HL-60 (cell line): Measurements from ENCODE around the gene ENDOD1.

Source experiments
- POLR2AphosphoS5 ChIP-seq: IDR thresholded peaks from 2 replicates; pipeline ENCODE4 v1.6.1; 2012; ENCODE audit warnings: low read depth
- TF ChIP-seq, protein P1 (sequence below): IDR thresholded peaks from one replicate; pipeline ENCODE4 v1.5.1; 2011; ENCODE audit warnings: low read length, control low read depth, inconsistent platforms; ENCODE audit not compliant: insufficient read depth

DNA sequence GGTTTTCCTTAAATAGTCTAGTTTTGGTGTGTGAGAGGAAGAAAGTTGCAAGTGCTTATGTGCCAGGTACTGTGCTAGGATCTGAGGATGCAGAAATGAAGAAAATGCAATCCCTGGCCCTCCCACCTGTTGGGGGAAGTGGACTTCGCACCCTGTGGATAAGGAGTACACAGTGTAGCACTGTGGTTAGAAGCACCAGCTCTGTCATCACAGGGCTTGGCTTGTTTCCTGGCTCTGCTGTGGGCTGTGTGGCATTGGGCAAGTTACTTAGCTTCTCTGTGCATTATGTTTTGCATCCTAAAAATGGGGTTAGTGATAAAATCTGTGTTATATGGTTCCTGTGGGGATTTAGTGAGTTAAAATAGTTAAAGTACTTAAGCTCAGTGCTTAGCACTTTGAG is 68.2 kb downstream of the ENDOD1 start:
- TF ChIP-seq POLR2AphosphoS5 = no peak
- TF ChIP-seq, protein P1, sequence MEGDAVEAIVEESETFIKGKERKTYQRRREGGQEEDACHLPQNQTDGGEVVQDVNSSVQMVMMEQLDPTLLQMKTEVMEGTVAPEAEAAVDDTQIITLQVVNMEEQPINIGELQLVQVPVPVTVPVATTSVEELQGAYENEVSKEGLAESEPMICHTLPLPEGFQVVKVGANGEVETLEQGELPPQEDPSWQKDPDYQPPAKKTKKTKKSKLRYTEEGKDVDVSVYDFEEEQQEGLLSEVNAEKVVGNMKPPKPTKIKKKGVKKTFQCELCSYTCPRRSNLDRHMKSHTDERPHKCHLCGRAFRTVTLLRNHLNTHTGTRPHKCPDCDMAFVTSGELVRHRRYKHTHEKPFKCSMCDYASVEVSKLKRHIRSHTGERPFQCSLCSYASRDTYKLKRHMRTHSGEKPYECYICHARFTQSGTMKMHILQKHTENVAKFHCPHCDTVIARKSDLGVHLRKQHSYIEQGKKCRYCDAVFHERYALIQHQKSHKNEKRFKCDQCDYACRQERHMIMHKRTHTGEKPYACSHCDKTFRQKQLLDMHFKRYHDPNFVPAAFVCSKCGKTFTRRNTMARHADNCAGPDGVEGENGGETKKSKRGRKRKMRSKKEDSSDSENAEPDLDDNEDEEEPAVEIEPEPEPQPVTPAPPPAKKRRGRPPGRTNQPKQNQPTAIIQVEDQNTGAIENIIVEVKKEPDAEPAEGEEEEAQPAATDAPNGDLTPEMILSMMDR = no peak
